HL-60/S4 treated with phorbol 12-myristate 13-acetate at 8.2 ng/mL for 4 days and 3 days (cell line): Measurements from ENCODE around the gene SATB2.

Source experiments
- in situ Hi-C: fragments of 300-500 bp; cut with MboI; formaldehyde crosslinking; loops from 2 replicates; pipeline ENCODE4 v1.15.0; 2022; ENCODE audit warnings: low sequenced_read_pairs

Gene SATB2

GRCh38 chr2:199409759-199410529 lies 47.8 kb downstream of the SATB2 start:
- in situ Hi-C loops: no loop called here

GRCh38 chr2:199407421-199407820 lies 50.3 kb downstream of the SATB2 start:
- in situ Hi-C loops: no loop called here

- in situ Hi-C loops: no loop called here
Observed at GRCh38 chr2:199405241-199405640, 52.5 kb downstream of the SATB2 start.

- in situ Hi-C loops: no loop called here
Observed at GRCh38 chr2:199404841-199405240, 52.9 kb downstream of the SATB2 start.

- in situ Hi-C loops: no loop called here
Observed at GRCh38 chr2:199395311-199395710, 62.4 kb downstream of the SATB2 start.

- in situ Hi-C loops: no loop called here
Observed at GRCh38 chr2:199392363-199392762, 65.4 kb downstream of the SATB2 start.

GRCh38 chr2:199388728-199389268 lies 68.9 kb downstream of the SATB2 start:
- in situ Hi-C loops: no loop called here

- in situ Hi-C loops: no loop called here
Observed at GRCh38 chr2:199384043-199384442, 73.7 kb downstream of the SATB2 start.

- in situ Hi-C loops: no loop called here
Observed at GRCh38 chr2:199383021-199383420, 74.7 kb downstream of the SATB2 start.

- in situ Hi-C loops: no loop called here
Observed at GRCh38 chr2:199382091-199382490, 75.6 kb downstream of the SATB2 start.

GRCh38 chr2:199381531-199381930 lies 76.2 kb downstream of the SATB2 start:
- in situ Hi-C loops: no loop called here

GRCh38 chr2:199378948-199379650 lies 78.6 kb downstream of the SATB2 start:
- in situ Hi-C loops: no loop called here

- in situ Hi-C loops: no loop called here
Observed at GRCh38 chr2:199370150-199370780, 87.5 kb downstream of the SATB2 start.

- in situ Hi-C loops: no loop called here
Observed at GRCh38 chr2:199366406-199366805, 91.3 kb downstream of the SATB2 start.

- in situ Hi-C loops: no loop called here
Observed at GRCh38 chr2:199364153-199364552, 93.6 kb downstream of the SATB2 start.

GRCh38 chr2:199356412-199356811 lies 101.3 kb downstream of the SATB2 start:
- in situ Hi-C loops: no loop called here

- in situ Hi-C loops: no loop called here
Observed at GRCh38 chr2:199348871-199349270, 108.9 kb downstream of the SATB2 start.

- in situ Hi-C loops: no loop called here
Observed at GRCh38 chr2:199344012-199344411, 113.7 kb downstream of the SATB2 start.

GRCh38 chr2:199342334-199342733 lies 115.4 kb downstream of the SATB2 start:
- in situ Hi-C loops: no loop called here

GRCh38 chr2:199341123-199341522 lies 116.6 kb downstream of the SATB2 start:
- in situ Hi-C loops: no loop called here

GRCh38 chr2:199339891-199340605 lies 117.7 kb downstream of the SATB2 start:
- in situ Hi-C loops: no loop called here
